Stimulated activated CD8-positive, alpha-beta memory T cell treated with anti-CD3 and anti-CD28 coated beads, Interleukin-4, amount 100 ng/mL, for 4 hours (primary cell): ENCODE results near the gene TIMM23B.
"Not testable (repeated sequence)": the region's sequence is repeated elsewhere in the genome, so short reads cannot be mapped to it uniquely, and the experiment has no call there.

ENCODE experiments used
- DNase-seq, 2 donors: peaks; one replicate each; pipeline ENCODE4 v3.0.0-alpha.2; 2020; ENCODE audit warnings: low read depth in 2 of 2, low spot score in 1 of 2

TIMM23B gene, protein sequence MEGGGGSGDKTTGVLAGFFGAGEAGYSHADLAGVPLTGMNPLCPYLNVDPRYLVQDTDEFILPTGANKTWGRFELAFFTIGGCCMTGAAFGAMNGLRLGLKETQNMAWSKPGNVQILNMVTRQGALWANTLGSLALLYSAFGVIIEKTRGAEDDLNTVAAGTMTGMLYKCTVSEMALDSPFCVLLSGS

DNA sequence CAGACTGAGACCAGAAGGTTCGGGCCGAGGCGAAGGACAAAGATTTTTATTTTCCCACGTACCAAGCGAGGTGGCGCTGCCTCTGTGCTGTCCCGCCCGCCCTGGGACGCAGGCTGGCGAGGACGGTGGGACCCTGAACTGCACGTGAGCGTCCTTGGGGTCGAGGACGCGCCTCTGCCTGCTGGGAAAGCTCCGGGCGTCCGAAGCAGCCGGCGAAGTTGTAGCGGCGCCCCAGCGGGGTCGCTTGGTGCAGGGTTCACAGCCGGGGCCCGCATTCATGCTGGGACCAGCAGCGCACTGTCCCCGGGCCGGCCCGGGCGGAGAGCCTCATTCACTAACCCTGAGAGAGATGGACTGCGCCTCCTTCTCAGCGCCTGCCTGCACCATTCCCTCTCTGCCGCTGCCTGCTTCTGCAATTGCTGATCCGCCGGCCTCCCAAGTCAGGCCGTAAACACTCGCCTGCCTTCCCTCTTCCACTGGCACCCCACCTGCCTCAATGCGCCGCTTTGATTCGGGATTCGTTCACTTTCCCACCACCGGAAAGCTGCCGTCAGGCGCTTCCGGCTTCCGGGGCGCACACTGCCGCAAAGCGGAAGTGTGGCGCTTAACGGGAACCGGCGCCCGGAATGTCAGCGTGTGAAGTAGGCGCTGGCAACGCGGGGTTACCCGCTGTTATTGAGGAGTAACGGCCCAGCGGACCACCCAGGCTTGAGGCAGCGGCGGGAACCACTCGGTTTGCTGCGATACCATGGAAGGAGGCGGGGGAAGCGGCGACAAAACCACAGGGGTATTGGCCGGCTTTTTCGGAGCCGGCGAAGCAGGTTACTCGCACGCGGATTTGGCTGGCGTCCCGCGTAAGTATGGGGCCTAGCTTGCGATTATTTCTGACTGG, at the start of gene TIMM23B, which contains the start of gene PARG:
Gene TIMM23B, plus strand, starts transcription at position 607 of the 892 bp plus-strand sequence. Its CDS starts 142 bp downstream, at position 749.
Gene PARG, minus strand, starts transcription at position 581 of the 892 bp plus-strand sequence. Its CDS starts 302 bp downstream, at position 279.
- DNase-seq, result peak; percentile 44 to 65

- DNase-seq, result not testable (repeated sequence)
Measured at GRCh38 chr10:49899999-49900398, 41.9 kb upstream of the TIMM23B start.

GRCh38 chr10:49900406-49900805, 41.4 kb upstream of the TIMM23B start:
- not testable (repeated sequence) for DNase-seq

GRCh38 chr10:49903829-49904228, 38.0 kb upstream of the TIMM23B start:
- not testable (repeated sequence) for DNase-seq

DNA sequence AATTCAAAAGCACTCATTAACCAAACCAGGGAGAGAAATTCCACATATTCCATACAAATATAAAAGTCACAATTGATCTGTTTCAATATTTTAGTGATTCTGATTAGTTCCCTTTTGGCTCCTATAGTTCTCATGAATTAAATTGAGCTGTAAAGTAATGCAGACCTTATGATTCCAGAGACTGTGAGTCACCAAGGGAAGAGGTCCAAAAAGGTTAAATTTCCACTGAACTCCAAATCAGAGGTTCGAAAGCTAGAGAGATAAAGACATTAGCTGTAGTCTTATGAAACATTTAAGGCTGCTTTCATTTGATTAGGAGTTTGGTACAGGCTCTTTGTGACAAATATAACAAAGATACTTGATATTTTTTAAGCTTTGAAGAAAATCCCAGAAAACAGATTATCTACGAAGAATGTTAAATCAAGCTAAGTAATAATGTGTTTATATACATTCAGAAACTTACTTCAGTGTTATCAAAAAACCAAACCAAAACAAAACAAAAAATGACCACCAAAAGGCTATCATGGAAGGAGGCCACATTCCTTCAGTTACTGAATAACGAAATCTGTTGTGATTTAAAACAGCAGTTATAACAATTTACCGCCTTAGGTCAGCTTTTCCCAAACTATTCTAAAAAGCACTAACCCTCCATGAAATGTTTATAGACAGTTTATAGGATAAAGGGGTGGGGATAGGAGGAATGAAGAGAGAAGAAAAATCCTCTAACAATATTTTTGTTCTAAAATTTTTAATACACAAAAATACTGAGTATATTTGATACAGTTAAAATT, 33.4 kb upstream of the TIMM23B start:
- DNase-seq, result not testable (repeated sequence)

DNA sequence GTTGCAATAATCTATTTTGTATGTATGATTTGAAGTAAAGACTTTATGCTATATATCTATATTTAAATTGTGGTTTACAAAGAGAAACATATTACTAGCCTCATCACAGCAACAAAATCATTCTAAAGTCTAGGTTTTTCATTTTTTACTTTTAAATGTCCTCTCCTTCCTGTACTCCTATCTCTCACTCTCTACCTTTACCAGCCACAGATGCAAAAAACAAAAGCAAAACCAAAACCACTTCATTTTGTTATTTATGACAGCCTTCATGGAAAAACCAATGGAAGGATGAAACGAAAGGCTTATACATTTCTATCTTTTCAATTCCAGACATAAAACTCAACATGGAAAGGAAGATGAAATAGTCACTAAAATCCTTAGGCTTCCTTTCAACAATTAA, 31.6 kb upstream of the TIMM23B start:
- DNase-seq, result not testable (repeated sequence)

- not testable (repeated sequence) for DNase-seq
Measured at GRCh38 chr10:49916451-49916850, 25.4 kb upstream of the TIMM23B start.

GRCh38 chr10:49917927-49918326, 23.9 kb upstream of the TIMM23B start:
- not testable (repeated sequence) for DNase-seq

- DNase-seq, result not testable (repeated sequence)
Measured at GRCh38 chr10:49922041-49922440, 19.8 kb upstream of the TIMM23B start.

DNA sequence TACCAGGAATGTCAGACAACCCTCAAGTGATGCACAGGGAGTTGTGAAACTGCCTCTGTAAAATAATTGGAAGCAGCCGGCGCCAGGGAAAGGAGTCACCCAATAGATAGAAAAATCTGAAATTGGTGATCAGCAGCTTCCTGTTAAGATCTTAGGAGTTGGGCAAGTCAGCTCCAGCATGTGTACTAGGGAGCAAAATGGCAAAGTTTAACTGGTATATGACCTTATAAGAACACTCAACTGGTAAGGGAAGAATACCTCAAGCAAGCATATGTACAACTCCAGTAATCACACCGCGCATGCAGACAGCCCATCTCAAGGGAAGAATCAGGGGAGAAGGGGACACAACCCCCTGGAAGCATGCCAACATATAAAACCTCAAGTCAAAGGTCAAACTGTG, 18.3 kb upstream of the TIMM23B start:
- not testable (repeated sequence) for DNase-seq

- not testable (repeated sequence) for DNase-seq
Measured at GRCh38 chr10:49931276-49931675, 10.6 kb upstream of the TIMM23B start.

GRCh38 chr10:49931959-49932728, 9.7 kb upstream of the TIMM23B start:
- DNase-seq, result not testable (repeated sequence)

- DNase-seq, result not testable (repeated sequence)
Measured at GRCh38 chr10:49942339-49942705, 469 bp downstream of the TIMM23B start.

- not testable (repeated sequence) for DNase-seq
Measured at GRCh38 chr10:49943607-49944006, 1.8 kb downstream of the TIMM23B start.

- not testable (repeated sequence) for DNase-seq
Measured at GRCh38 chr10:49948142-49948541, 6.3 kb downstream of the TIMM23B start.

- DNase-seq, result not testable (repeated sequence)
Measured at GRCh38 chr10:49948737-49949136, 6.9 kb downstream of the TIMM23B start.

- not testable (repeated sequence) for DNase-seq
Measured at GRCh38 chr10:49952006-49952405, 10.2 kb downstream of the TIMM23B start.

- not testable (repeated sequence) for DNase-seq
Measured at GRCh38 chr10:49953122-49953521, 11.3 kb downstream of the TIMM23B start.

DNA sequence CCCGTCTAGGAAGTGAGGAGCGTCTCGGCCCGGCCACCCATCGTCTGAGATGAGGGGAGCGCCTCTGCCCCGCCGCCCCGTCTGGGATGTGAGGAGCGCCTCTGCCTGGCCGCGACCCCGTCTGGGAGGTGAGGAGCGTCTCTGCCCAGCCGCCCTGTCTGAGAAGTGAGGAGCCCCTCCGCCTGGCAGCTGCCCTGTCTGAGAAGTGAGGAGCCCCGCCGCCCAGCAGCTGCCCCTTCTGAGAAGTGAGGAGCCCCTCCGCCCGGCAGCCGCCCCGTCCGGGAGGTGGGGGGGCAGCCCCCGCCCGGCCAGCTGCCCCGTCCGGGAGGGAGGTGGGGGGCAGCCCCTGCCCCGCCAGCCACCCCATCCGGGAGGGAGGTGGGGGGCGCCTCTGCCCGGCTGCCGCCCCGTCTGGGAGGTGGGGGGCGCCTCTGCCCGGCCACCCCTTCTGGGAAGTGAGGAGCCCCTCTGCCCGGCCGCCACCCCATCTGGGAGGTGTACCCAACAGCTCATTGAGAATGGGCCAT, 28.5 kb downstream of the TIMM23B start:
- DNase-seq, result not testable (repeated sequence)

- DNase-seq, result not testable (repeated sequence)
Measured at GRCh38 chr10:49971466-49971865, 29.6 kb downstream of the TIMM23B start.
